IMR-90 (cell line): Measurements from ENCODE around the gene KNL1. TPM values are rescaled to one million over a fixed set of nuclear protein-coding genes. Genes with fewer than 3 reads are reported as not detected.

Source experiments
- ATAC-seq: fragments of 200-7000 bp; cut with Tn5 transposase; 2 replicates; pipeline ENCODE4 v1.9.1; 2020; ENCODE audit warnings: low read depth, mild to moderate bottlenecking, moderate library complexity
- BruUV-seq: library from RNA; stranded (reverse); fragments of 400-500 nt; replicated peaks from 2 replicates; lab custom pipeline; 2021; lab: Mats Ljungman, UMichigan
- CTCF ChIA-PET: fragments of 300-600 bp; formaldehyde crosslinking; extraction: SDS; loops from one replicate; lab custom pipeline; 2021; ENCODE audit warnings: antibody characterized with exemption; lab: Yijun Ruan, JAX
- POLR2A ChIA-PET: fragments of 300-600 bp; sonication (Branson Sonifier 250); formaldehyde crosslinking; loops from one replicate; lab custom pipeline; 2022; ENCODE audit warnings: antibody characterized with exemption; ENCODE audit not compliant: unreplicated experiment; lab: Charles Lee
- DNase-seq: peaks from one replicate; pipeline ENCODE4 v3.0.0; 2013
- H2AFZ ChIP-seq: replicated peaks from 2 replicates; pipeline ENCODE3; 2013; ENCODE audit warnings: low read length, mild to moderate bottlenecking; ENCODE audit not compliant: poor library complexity
- H2AK5ac ChIP-seq: 2 replicates; pipeline ENCODE4 v1.6.1; 2013; ENCODE audit warnings: low read depth, low read length, inconsistent platforms
- H2AK9ac ChIP-seq: replicated peaks from 2 replicates; pipeline ENCODE3; 2013; ENCODE audit warnings: mild to moderate bottlenecking, low read depth, low read length, moderate library complexity; ENCODE audit not compliant: poor library complexity
- H2BK120ac ChIP-seq: 2 replicates; pipeline ENCODE4 v1.6.1; 2013; ENCODE audit warnings: low read depth, low read length, inconsistent platforms
- H2BK15ac ChIP-seq: 3 replicates; pipeline ENCODE4 v1.6.1; 2013; ENCODE audit warnings: low read depth, low read length, inconsistent platforms
- H2BK20ac ChIP-seq: 2 replicates; pipeline ENCODE4 v1.6.1; 2013; ENCODE audit warnings: low read depth, mild to moderate bottlenecking, inconsistent platforms, low read length, moderate library complexity
- H2BK5ac ChIP-seq: 2 replicates; pipeline ENCODE4 v1.6.1; 2013; ENCODE audit warnings: mild to moderate bottlenecking, low read depth, low read length, inconsistent platforms; ENCODE audit not compliant: poor library complexity, severe bottlenecking
- H3K14ac ChIP-seq: replicated peaks from 2 replicates; pipeline ENCODE4 v1.6.1; 2013; ENCODE audit warnings: low read depth, low read length, inconsistent platforms
- H3K18ac ChIP-seq: 2 replicates; pipeline ENCODE4 v1.6.1; 2013; ENCODE audit warnings: low read depth, low read length, control low read depth
- H3K23ac ChIP-seq: 2 replicates; pipeline ENCODE4 v1.6.1; 2013; ENCODE audit warnings: low read depth, low read length, inconsistent platforms
- H3K27ac ChIP-seq: 2 replicates; pipeline ENCODE4 v1.5.1; 2013; ENCODE audit warnings: mild to moderate bottlenecking, control low read depth, low read length; ENCODE audit not compliant: insufficient read depth
- H3K27me3 ChIP-seq: 2 replicates; pipeline ENCODE4 v1.6.1; 2013; ENCODE audit warnings: low read length; ENCODE audit not compliant: control insufficient read depth, insufficient read depth
- H3K36me3 ChIP-seq: 2 replicates; pipeline ENCODE4 v1.6.1; 2013; ENCODE audit warnings: low read length, mixed read lengths; ENCODE audit not compliant: control insufficient read depth, insufficient read depth
- H3K4ac ChIP-seq: 2 replicates; pipeline ENCODE4 v1.6.1; 2013; ENCODE audit warnings: low read depth, low read length, inconsistent platforms
- H3K4me1 ChIP-seq: 2 replicates; pipeline ENCODE4 v1.6.1; 2013; ENCODE audit warnings: low read length, mixed read lengths; ENCODE audit not compliant: control insufficient read depth, insufficient read depth
- H3K4me2 ChIP-seq: 2 replicates; pipeline ENCODE4 v1.6.1; 2013; ENCODE audit warnings: low read depth, mild to moderate bottlenecking, control low read depth, low read length, moderate library complexity
- H3K4me3 ChIP-seq: 2 replicates; pipeline ENCODE4 v1.5.1; 2013; ENCODE audit warnings: low read depth, mild to moderate bottlenecking, control low read depth, low read length, moderate library complexity; ENCODE audit not compliant: insufficient read depth
- H3K56ac ChIP-seq: 2 replicates; pipeline ENCODE4 v1.6.1; 2013; ENCODE audit warnings: low read length, inconsistent platforms; ENCODE audit not compliant: insufficient read depth; ENCODE audit errors: extremely low read depth
- H3K79me1 ChIP-seq, 2 experiments: 2 replicates each; pipeline ENCODE4 v1.6.1; 2013; ENCODE audit warnings: low read length in 2 of 2, inconsistent platforms in 1 of 2, low read depth in 1 of 2
- H3K9ac ChIP-seq: 2 replicates; pipeline ENCODE4 v1.6.1; 2013; ENCODE audit warnings: low read depth, low read length, control low read depth
- H3K9me1 ChIP-seq: 2 replicates; pipeline ENCODE4 v1.6.1; 2013; ENCODE audit warnings: low read length, inconsistent platforms; ENCODE audit not compliant: insufficient read depth
- H3K9me3 ChIP-seq: 2 replicates; pipeline ENCODE4 v1.6.1; 2013; ENCODE audit warnings: low read length; ENCODE audit not compliant: control insufficient read depth, insufficient read depth
- H4K20me1 ChIP-seq: 2 replicates; pipeline ENCODE4 v1.6.1; 2013; ENCODE audit warnings: low read length, inconsistent platforms; ENCODE audit not compliant: insufficient read depth
- H4K5ac ChIP-seq: 2 replicates; pipeline ENCODE4 v1.6.1; 2013; ENCODE audit warnings: mild to moderate bottlenecking, low read depth, low read length, control low read depth
- H4K8ac ChIP-seq, 2 experiments: 2 replicates each; pipeline ENCODE4 v1.6.1; 2013; ENCODE audit warnings: low read depth in 2 of 2, low read length in 2 of 2, control low read depth in 1 of 2, inconsistent platforms in 1 of 2
- H4K91ac ChIP-seq: 2 replicates; pipeline ENCODE4 v1.6.1; 2013; ENCODE audit warnings: low read depth, low read length, inconsistent platforms; ENCODE audit not compliant: insufficient read depth
- BHLHE40 ChIP-seq: fragments of 150-350 bp; IDR thresholded peaks from 2 replicates; pipeline ENCODE4 v1.6.1; 2016; ENCODE audit warnings: mild to moderate bottlenecking, low read depth, low read length
- CEBPB ChIP-seq: IDR thresholded peaks from 2 replicates; pipeline ENCODE4 v1.6.1; 2012; ENCODE audit warnings: low read depth, low read length, improper control_type of control experiment
- CHD1 ChIP-seq: IDR thresholded peaks from 2 replicates; pipeline ENCODE4 v1.6.1; 2012; ENCODE audit warnings: low read depth, low read length, improper control_type of control experiment
- FOS ChIP-seq: fragments of 150-350 bp; IDR thresholded peaks from 2 replicates; pipeline ENCODE4 v1.6.1; 2016; ENCODE audit warnings: low read depth, low read length
- MAFK ChIP-seq: IDR thresholded peaks from 2 replicates; pipeline ENCODE4 v1.6.1; 2012; ENCODE audit warnings: low read depth, low read length, improper control_type of control experiment
- MAZ ChIP-seq: IDR thresholded peaks from 2 replicates; pipeline ENCODE4 v1.6.1; 2012; ENCODE audit warnings: low read depth, mild to moderate bottlenecking, low read length, improper control_type of control experiment, moderate library complexity, borderline replicate concordance
- MXI1 ChIP-seq: IDR thresholded peaks from 2 replicates; pipeline ENCODE4 v1.6.1; 2012; ENCODE audit warnings: low read depth, mild to moderate bottlenecking, low read length, moderate library complexity, borderline replicate concordance
- NFE2L2 ChIP-seq: fragments of 150-350 bp; IDR thresholded peaks from 2 replicates; pipeline ENCODE4 v1.6.1; 2016; ENCODE audit warnings: low read depth, mild to moderate bottlenecking, low read length
- POLR2A ChIP-seq: IDR thresholded peaks from 2 replicates; pipeline ENCODE4 v1.6.1; 2012; ENCODE audit warnings: mild to moderate bottlenecking, low read depth, low read length
- RAD21 ChIP-seq: IDR thresholded peaks from 2 replicates; pipeline ENCODE4 v1.6.1; 2012; ENCODE audit warnings: low read length, improper control_type of control experiment
- RCOR1 ChIP-seq: IDR thresholded peaks from 2 replicates; pipeline ENCODE4 v1.6.1; 2012; ENCODE audit warnings: mild to moderate bottlenecking, low read length, improper control_type of control experiment; ENCODE audit not compliant: insufficient replicate concordance
- RFX5 ChIP-seq: IDR thresholded peaks from 2 replicates; pipeline ENCODE4 v1.8.0; 2012; ENCODE audit warnings: low read depth, mild to moderate bottlenecking, low read length, moderate library complexity
- SMC3 ChIP-seq: fragments of 150-350 bp; IDR thresholded peaks from 2 replicates; pipeline ENCODE4 v1.6.1; 2016; ENCODE audit warnings: low read depth, mild to moderate bottlenecking, antibody characterized with exemption, low read length, moderate library complexity
- WGBS, 2 experiments: methylation state at CpG; one replicate each; pipeline versions ENCODE4 v1.1.5 to v1.1.7; 2013; ENCODE audit warnings: missing lambda C conversion rate in 2 of 2; ENCODE audit not compliant: insufficient read length in 1 of 2; ENCODE audit errors: extremely low coverage in 2 of 2; 5-methylcytosine and 5-hydroxymethylcytosine counted together
- dilution Hi-C: fragments of 300-500 bp; cut with HindIII; formaldehyde crosslinking; loops from one replicate; pipeline ENCODE4 v1.14.3; 2018; ENCODE audit warnings: low sequenced_read_pairs; ENCODE audit not compliant: unreplicated experiment
- in situ Hi-C: fragments of 300-500 bp; cut with MboI; formaldehyde crosslinking; loops from 3 replicates; pipeline ENCODE4 v1.14.3; 2019; ENCODE audit warnings: low sequenced_read_pairs, inconsistent platforms, mixed read lengths
- intact Hi-C: fragments of 100-400 bp; cut with micrococcal nuclease; formaldehyde crosslinking; loops from 2 replicates; pipeline ENCODE4 v1.10.0; 2022
- polyA plus RNA-seq, 3 experiments: library from polyadenylated mRNA; depleted of rRNA; stranded (reverse); fragments of >200 nt; gene quantifications; 2 replicates each; pipeline ENCODE4 v1.2.3, GENCODE V29; 2012; ENCODE audit warnings: low replicate concordance in 1 of 3
- total RNA-seq: library from RNA; depleted of rRNA; stranded (reverse); fragments of >200 nt; gene quantifications from 2 replicates; pipeline ENCODE4 v1.2.3, GENCODE V29; 2012
- TF ChIP-seq, protein P1 (sequence below): fragments of 150-350 bp; IDR thresholded peaks from 2 replicates; pipeline ENCODE4 v1.6.1; 2017; ENCODE audit warnings: mild to moderate bottlenecking, antibody characterized with exemption, low read length, low read depth
- TF ChIP-seq, protein P2 (sequence below): fragments of 150-350 bp; IDR thresholded peaks from 2 replicates; pipeline ENCODE4 v1.6.1; 2016; ENCODE audit warnings: low read depth, mild to moderate bottlenecking, low read length, moderate library complexity, borderline replicate concordance
- TF ChIP-seq, protein P3 (sequence below): conservative IDR thresholded peaks from 2 replicates; pipeline ENCODE4 v1.5.1; 2012; ENCODE audit warnings: mild to moderate bottlenecking, low read depth, low read length, improper control_type of control experiment

The KNL1 gene
- total and polyA plus RNA-seq, 2 of the 4 experiments (the other 2 are of a cell fraction) = 3.1 to 25.1 TPM

DNA sequence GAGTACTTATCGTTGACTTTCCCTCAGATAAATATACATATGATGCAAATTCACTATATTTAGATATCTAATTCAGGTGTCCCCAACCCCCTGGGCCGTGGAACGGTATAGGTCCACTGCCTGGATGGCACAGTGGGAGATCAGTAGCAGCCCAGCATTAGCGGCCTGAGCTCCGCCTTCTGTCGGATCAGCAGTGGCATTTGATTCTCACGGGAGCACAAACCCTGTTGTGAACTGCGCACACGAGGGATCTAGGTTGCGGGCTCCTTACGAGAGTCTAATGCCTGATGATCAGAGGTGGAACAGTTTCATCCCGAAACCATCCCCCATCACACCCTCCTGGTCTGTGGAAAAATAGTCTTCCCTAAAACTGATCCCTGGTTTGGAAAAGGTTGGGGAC, 6.9 kb downstream of the KNL1 start:
- H3K9ac ChIP-seq = no peak overlapping the region
- H3K14ac ChIP-seq = no peak overlapping the region
- H2AFZ ChIP-seq = no peak overlapping the region
- no peak overlapping the region for H3K56ac ChIP-seq
- no peak overlapping the region for H3K23ac ChIP-seq
- in situ Hi-C loops (no loop called here), intact Hi-C loops (no loop called here), dilution Hi-C loops (no loop called here)
- H2BK15ac ChIP-seq = no peak overlapping the region
- H3K79me1 ChIP-seq = peaks cover 23 to 44% of the 10 kb centered on the region in 2 experiments
- BruUV-seq = no TSS peak
- no peaks in the 10 kb centered on the region for H3K27me3 ChIP-seq
- H3K9me1 ChIP-seq = no peaks in the 10 kb centered on the region
- no peak overlapping the region for H3K4me2 ChIP-seq
- H3K9me3 ChIP-seq = no peaks in the 10 kb centered on the region
- no peak overlapping the region for H3K18ac ChIP-seq
- no peak overlapping the region for H3K27ac ChIP-seq
- no peaks in the 10 kb centered on the region for H3K4me1 ChIP-seq
- no peak for TF ChIP-seq FOS
- no peak for TF ChIP-seq SMC3
- TF ChIP-seq, protein P1, sequence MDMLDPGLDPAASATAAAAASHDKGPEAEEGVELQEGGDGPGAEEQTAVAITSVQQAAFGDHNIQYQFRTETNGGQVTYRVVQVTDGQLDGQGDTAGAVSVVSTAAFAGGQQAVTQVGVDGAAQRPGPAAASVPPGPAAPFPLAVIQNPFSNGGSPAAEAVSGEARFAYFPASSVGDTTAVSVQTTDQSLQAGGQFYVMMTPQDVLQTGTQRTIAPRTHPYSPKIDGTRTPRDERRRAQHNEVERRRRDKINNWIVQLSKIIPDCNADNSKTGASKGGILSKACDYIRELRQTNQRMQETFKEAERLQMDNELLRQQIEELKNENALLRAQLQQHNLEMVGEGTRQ = no peak
- TF ChIP-seq, protein P2, sequence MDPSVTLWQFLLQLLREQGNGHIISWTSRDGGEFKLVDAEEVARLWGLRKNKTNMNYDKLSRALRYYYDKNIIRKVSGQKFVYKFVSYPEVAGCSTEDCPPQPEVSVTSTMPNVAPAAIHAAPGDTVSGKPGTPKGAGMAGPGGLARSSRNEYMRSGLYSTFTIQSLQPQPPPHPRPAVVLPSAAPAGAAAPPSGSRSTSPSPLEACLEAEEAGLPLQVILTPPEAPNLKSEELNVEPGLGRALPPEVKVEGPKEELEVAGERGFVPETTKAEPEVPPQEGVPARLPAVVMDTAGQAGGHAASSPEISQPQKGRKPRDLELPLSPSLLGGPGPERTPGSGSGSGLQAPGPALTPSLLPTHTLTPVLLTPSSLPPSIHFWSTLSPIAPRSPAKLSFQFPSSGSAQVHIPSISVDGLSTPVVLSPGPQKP = no peak
- TF ChIP-seq POLR2A = no peak
- TF ChIP-seq, protein P3, sequence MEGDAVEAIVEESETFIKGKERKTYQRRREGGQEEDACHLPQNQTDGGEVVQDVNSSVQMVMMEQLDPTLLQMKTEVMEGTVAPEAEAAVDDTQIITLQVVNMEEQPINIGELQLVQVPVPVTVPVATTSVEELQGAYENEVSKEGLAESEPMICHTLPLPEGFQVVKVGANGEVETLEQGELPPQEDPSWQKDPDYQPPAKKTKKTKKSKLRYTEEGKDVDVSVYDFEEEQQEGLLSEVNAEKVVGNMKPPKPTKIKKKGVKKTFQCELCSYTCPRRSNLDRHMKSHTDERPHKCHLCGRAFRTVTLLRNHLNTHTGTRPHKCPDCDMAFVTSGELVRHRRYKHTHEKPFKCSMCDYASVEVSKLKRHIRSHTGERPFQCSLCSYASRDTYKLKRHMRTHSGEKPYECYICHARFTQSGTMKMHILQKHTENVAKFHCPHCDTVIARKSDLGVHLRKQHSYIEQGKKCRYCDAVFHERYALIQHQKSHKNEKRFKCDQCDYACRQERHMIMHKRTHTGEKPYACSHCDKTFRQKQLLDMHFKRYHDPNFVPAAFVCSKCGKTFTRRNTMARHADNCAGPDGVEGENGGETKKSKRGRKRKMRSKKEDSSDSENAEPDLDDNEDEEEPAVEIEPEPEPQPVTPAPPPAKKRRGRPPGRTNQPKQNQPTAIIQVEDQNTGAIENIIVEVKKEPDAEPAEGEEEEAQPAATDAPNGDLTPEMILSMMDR = no peak
- TF ChIP-seq MXI1 = no peak
- no peak for TF ChIP-seq BHLHE40
- no peak for TF ChIP-seq MAFK
- TF ChIP-seq NFE2L2 = no peak
- no peak for TF ChIP-seq CHD1
- TF ChIP-seq CEBPB = no peak
- no peak for TF ChIP-seq MAZ
- no peak for TF ChIP-seq RCOR1
- TF ChIP-seq RFX5 = no peak
- TF ChIP-seq RAD21 = no peak
- 86% methylated on average over 5 of the region's 12 CpGs; no CpG with 5 or more reads in 1 of the 2 experiments for WGBS, 2 experiments
- H3K4ac ChIP-seq = no peak overlapping the region
- peak overlapping the region; percentile 23; the same call in 1 of the 2 replicates for H4K5ac ChIP-seq
- H2BK5ac ChIP-seq = no peak overlapping the region
- H2AK9ac ChIP-seq = no peak overlapping the region
- H4K91ac ChIP-seq = no peak overlapping the region
- H4K20me1 ChIP-seq = no peaks in the 10 kb centered on the region
- no peak overlapping the region for H2BK20ac ChIP-seq
- ChIA-PET POLR2A (no interaction called here), CTCF (no interaction called here)
- no peak overlapping the region for H2AK5ac ChIP-seq
- no peaks in the 10 kb centered on the region for H3K36me3 ChIP-seq
- H4K8ac ChIP-seq = no peak overlapping the region
- no peak for ATAC-seq
- H2BK120ac ChIP-seq = no peak overlapping the region
- H3K4me3 ChIP-seq = no peak overlapping the region
- DNase-seq = no peak
